HUES6 (cell line): ENCODE results near the gene H1-8.

ENCODE experiments used
- H3K27ac ChIP-seq: 2 replicates; pipeline ENCODE4 v1.7.0; 2013; ENCODE audit warnings: low read depth, mild to moderate bottlenecking, low read length, inconsistent platforms
- H3K27me3 ChIP-seq: 2 replicates; pipeline ENCODE4 v1.6.1; 2013; ENCODE audit warnings: low read length; ENCODE audit not compliant: control insufficient read depth, insufficient read depth
- H3K36me3 ChIP-seq: 2 replicates; pipeline ENCODE4 v1.6.1; 2013; ENCODE audit warnings: low read length; ENCODE audit not compliant: control insufficient read depth, insufficient read depth
- H3K4me1 ChIP-seq: 2 replicates; pipeline ENCODE4 v1.6.1; 2013; ENCODE audit warnings: low read length; ENCODE audit not compliant: control insufficient read depth, insufficient read depth
- H3K4me3 ChIP-seq: 2 replicates; pipeline ENCODE4 v1.5.1; 2013; ENCODE audit warnings: low read depth, low read length
- H3K9ac ChIP-seq: one replicate; pipeline ENCODE4 v1.6.1; 2013; ENCODE audit warnings: mild to moderate bottlenecking, low read length
- H3K9me3 ChIP-seq: 2 replicates; pipeline ENCODE4 v1.6.1; 2013; ENCODE audit warnings: low read depth, low read length; ENCODE audit not compliant: control insufficient read depth, insufficient read depth

The H1-8 gene

DNA sequence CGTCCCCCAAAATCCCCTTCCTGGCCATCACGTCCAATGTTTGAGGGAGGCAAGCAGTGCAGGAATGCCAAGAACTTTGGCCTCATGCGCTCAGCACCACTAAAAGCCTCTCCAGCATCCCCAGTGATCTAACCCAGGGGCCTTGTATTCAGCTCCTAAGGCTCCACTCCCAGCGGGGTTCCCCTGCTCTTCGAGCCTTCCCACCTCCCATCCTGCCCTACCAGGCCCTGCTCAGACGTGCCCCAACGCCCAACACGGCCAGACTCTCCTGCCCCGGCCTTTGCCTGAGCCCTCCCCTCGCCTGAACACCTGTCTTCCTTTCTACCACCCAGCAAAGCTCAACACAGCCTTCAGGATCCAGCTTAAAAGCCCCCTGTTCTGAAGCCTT, 33.0 kb downstream of the H1-8 start:
- peaks cover 57% of the 10 kb centered on the region; the same call in 1 of the 2 replicates for H3K36me3 ChIP-seq

GRCh38 chr3:129576514-129577352, 33.8 kb downstream of the H1-8 start:
- Histone ChIP-seq H3K4me1 (peaks cover 8% of the 10 kb centered on the region; the same call in 1 of the 2 replicates), H3K27me3 (no peaks in the 10 kb centered on the region), H3K9me3 (no peaks in the 10 kb centered on the region), H3K36me3 (peaks cover 58% of the 10 kb centered on the region; the same call in 1 of the 2 replicates), H3K9ac (no peak overlapping the region), H3K4me3 (no peak overlapping the region), H3K27ac (no peak overlapping the region)

More for the DNA sequence above, 33.0 kb downstream of the H1-8 start:
- Histone ChIP-seq H3K4me3 (no peak overlapping the region), H3K9me3 (no peaks in the 10 kb centered on the region), H3K27ac (no peak overlapping the region), H3K9ac (no peak overlapping the region), H3K27me3 (no peaks in the 10 kb centered on the region), H3K4me1 (peaks cover 8% of the 10 kb centered on the region; the same call in 1 of the 2 replicates)

DNA sequence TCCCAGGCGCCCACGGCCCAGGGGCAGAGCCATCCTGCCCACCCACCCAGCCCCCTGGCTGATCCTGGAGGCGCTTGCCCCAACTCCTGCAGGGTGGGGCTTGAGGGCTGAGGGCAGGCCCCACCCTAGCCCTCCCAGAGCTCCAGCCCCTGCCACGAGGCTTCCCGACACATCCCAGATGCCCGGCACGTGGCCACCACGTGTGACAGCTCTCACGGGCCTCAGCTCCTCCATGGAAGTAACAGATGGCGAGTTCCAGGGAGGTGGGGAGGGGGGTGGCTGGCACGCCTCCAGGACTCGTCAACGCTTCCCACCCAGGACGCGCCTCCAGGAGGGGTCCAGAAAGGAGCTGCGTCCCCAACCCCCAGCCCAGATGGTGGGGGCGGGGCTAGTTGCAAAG, 34.4 kb downstream of the H1-8 start:
- Histone ChIP-seq H3K9ac (no peak overlapping the region), H3K27ac (no peak overlapping the region)

DNA sequence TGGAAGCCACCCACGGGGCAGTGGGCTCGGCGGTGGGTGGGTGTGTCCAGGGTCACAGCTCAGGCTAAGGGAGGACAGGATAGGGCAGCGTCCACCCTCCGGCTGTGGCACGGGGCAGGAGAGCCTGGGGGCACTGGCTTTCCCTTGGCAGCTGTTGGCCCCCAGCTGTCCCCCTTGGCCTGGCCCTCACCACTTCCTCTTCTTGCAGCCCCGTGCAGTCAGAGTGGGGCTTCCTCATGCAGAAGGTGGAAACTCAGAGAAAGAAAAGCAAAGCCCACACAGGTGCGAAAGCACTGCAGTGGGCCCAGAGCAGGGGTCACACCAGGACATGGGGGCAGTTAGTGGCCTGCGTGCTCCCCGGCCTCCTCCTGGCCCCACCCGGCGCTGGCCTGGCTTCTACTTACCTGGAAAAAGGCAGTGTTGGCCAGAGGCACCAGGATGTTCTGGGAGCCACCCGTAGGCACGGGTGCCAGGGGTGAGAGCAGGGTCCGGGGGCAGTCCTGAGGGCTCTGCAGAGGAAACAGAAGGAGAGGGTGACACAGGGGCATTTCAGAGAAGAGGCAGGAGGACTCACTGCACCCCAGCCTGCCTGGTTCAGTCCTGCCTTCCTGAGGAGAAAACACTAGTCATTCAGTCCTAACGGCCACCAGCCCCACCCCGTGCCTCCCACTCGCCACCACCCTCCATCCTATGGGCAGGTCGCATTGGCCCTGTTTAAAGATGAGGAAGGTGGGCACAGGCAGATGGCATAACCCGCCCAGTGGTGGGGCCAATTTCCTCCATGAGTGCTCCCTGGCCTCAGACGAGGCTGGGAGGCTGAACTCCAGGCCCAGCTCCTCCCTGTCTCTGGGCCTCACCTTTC, 35.2 kb downstream of the H1-8 start:
- Histone ChIP-seq H3K9ac (no peak overlapping the region), H3K27me3 (no peaks in the 10 kb centered on the region), H3K27ac (no peak overlapping the region), H3K4me1 (peaks cover 8% of the 10 kb centered on the region; the same call in 1 of the 2 replicates), H3K4me3 (no peak overlapping the region), H3K9me3 (no peaks in the 10 kb centered on the region), H3K36me3 (peaks cover 60% of the 10 kb centered on the region; the same call in 1 of the 2 replicates)

More for the DNA sequence above, 34.4 kb downstream of the H1-8 start:
- Histone ChIP-seq H3K36me3 (peaks cover 57% of the 10 kb centered on the region; the same call in 1 of the 2 replicates), H3K27me3 (no peaks in the 10 kb centered on the region), H3K9me3 (no peaks in the 10 kb centered on the region), H3K4me1 (peaks cover 8% of the 10 kb centered on the region; the same call in 1 of the 2 replicates), H3K4me3 (no peak overlapping the region)

- H3K36me3 ChIP-seq: peaks cover 63% of the 10 kb centered on the region; the same call in 1 of the 2 replicates
- no peaks in the 10 kb centered on the region for H3K27me3 ChIP-seq
- H3K4me3 ChIP-seq: no peak overlapping the region
- no peak overlapping the region for H3K9ac ChIP-seq
- H3K9me3 ChIP-seq: no peaks in the 10 kb centered on the region
- peaks cover 8% of the 10 kb centered on the region; the same call in 1 of the 2 replicates for H3K4me1 ChIP-seq
- H3K27ac ChIP-seq: no peak overlapping the region
Observed at GRCh38 chr3:129579991-129580390, 37.0 kb downstream of the H1-8 start.

DNA sequence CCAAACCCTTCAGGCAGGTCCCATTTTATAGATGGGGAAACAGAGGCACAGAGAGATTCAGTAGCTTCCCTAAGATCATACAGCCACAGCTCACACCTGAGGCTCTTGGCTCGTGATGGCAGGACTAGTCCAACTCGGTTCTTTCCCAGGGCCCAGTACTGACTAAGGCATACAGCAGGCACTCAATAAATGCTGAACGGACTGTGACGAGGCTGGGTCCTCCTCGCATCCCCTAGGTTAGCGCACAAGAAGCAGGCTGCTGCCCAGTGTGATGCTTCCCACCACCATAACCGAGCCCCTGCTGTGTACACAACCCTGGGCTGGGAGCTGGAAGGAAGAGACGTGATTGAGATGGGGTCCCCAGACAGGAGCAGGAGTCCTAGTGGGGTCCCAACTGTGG, 38.6 kb downstream of the H1-8 start:
- 0 out of 2 replicates have a peak, but pooled peaks cover 4% of the 10 kb centered on the region for H3K4me1 ChIP-seq

DNA sequence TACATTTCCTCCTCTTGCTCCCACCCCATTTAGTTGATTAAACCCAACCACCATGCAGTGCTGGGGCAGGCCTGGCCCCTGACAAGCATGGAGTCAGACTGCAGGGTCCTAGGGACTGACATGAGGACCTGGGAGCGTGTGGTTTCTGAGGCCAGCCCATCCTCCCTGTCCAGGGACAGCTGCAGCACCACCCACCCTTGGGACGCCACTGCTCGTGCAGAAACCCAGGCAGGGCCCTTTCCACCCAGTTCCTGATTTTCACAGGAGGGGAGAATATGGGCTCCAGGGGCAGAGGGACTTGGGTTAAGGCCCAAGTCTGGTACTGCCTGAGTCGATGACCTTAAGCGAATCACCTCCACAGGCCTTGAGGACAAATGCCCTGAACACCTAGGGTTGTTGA, 39.8 kb downstream of the H1-8 start:
- Histone ChIP-seq H3K27me3 (no peaks in the 10 kb centered on the region), H3K9ac (no peak overlapping the region), H3K36me3 (peaks cover 76% of the 10 kb centered on the region), H3K4me1 (no peaks in the 10 kb centered on the region), H3K9me3 (no peaks in the 10 kb centered on the region), H3K27ac (no peak overlapping the region), H3K4me3 (no peak overlapping the region)

More for the DNA sequence above, 38.6 kb downstream of the H1-8 start:
- Histone ChIP-seq H3K9ac (no peak overlapping the region), H3K36me3 (peaks cover 74% of the 10 kb centered on the region), H3K27me3 (no peaks in the 10 kb centered on the region), H3K4me3 (no peak overlapping the region), H3K9me3 (no peaks in the 10 kb centered on the region), H3K27ac (no peak overlapping the region)

DNA sequence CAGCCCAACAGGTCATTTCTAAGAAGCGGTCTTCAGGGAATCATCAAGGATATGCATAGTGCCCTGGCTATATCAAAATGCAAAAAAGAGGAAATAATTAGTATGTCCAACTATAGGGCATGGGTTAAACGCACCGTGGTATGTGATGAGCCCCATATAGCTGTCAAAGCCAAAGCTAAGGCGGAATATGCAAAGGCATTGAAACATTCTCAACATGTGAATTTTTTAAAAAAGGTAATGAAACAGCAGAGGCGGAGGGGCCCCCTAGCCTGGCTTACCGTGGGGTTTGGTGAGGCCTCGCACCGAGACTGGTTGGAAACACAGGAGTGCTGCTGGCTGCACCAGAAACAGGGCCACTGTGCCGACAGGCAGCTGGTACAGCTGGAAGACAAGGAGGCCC, 40.3 kb downstream of the H1-8 start:
- Histone ChIP-seq H3K27me3 (no peaks in the 10 kb centered on the region), H3K4me1 (no peaks in the 10 kb centered on the region)

GRCh38 chr3:129584631-129585030, 41.7 kb downstream of the H1-8 start:
- H3K4me1 ChIP-seq: no peaks in the 10 kb centered on the region
- H3K27ac ChIP-seq: no peak overlapping the region
- no peak overlapping the region for H3K4me3 ChIP-seq
- no peaks in the 10 kb centered on the region for H3K9me3 ChIP-seq
- no peaks in the 10 kb centered on the region for H3K27me3 ChIP-seq
- no peak overlapping the region for H3K9ac ChIP-seq
- H3K36me3 ChIP-seq: peaks cover 69% of the 10 kb centered on the region

More for the DNA sequence above, 40.3 kb downstream of the H1-8 start:
- peaks cover 72% of the 10 kb centered on the region for H3K36me3 ChIP-seq
- H3K27ac ChIP-seq: no peak overlapping the region
- H3K9ac ChIP-seq: no peak overlapping the region
- no peaks in the 10 kb centered on the region for H3K9me3 ChIP-seq
- H3K4me3 ChIP-seq: no peak overlapping the region

- no peaks in the 10 kb centered on the region for H3K9me3 ChIP-seq
- H3K4me3 ChIP-seq: no peak overlapping the region
- no peak overlapping the region for H3K27ac ChIP-seq
- no peaks in the 10 kb centered on the region for H3K27me3 ChIP-seq
- H3K4me1 ChIP-seq: peaks cover 8% of the 10 kb centered on the region; the same call in 1 of the 2 replicates
- H3K36me3 ChIP-seq: peaks cover 58% of the 10 kb centered on the region
- H3K9ac ChIP-seq: no peak overlapping the region
Observed at GRCh38 chr3:129585949-129586657, 43.1 kb downstream of the H1-8 start.
